Activated CD4-positive, alpha-beta T cell treated with anti-CD3 and anti-CD28 coated beads, Interleukin-2, amount 50 U/mL, for 4 hours (primary cell): ENCODE results near the gene SDK2.
"Not testable (repeated sequence)": the region's sequence is repeated elsewhere in the genome, so short reads cannot be mapped to it uniquely, and the experiment has no call there.

ENCODE experiments used
- DNase-seq, 2 experiments: peaks; one replicate each; pipeline ENCODE4 v3.0.0-alpha.2; 2020

SDK2 gene

GRCh38 chr17:73335591-73336407 is 308.4 kb downstream of the SDK2 start:
- no peak for DNase-seq

DNA sequence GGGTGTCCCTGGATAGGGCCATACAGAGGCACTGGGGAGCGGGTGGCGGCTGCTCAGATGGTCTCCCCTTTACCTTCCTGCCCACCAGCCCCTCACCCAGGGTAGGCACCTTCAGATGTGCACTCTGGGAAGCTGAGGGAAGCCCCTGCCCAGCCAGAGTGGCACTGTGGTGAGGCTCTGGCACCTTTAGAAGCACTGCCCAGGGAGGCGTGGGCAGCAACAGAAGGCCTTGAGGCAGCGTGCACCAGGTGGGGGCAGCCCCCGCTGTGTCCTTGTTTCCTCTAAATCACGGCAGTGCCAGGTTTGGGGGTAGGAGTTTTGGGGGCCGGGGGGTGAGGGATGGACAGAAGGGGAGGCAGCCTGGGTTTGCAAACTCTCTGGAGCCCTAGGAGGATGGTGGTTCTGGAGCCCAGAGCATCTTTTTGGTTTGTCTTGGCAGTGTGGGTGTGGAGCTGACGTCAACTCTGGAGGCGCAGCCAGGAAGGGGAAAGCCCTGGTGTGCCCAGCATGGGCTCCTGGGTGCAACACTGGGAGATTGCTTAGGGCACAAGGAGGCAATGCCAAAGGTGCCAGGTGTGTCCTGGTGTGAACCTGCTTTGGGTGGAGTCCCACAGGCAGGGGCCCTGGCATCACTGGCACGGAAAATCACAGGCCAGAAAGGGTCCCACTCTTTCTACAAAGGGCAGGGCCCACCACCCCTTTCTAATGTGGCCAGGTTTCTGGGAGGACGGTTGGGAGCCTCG is 309.3 kb downstream of the SDK2 start:
- no peak for DNase-seq

DNA sequence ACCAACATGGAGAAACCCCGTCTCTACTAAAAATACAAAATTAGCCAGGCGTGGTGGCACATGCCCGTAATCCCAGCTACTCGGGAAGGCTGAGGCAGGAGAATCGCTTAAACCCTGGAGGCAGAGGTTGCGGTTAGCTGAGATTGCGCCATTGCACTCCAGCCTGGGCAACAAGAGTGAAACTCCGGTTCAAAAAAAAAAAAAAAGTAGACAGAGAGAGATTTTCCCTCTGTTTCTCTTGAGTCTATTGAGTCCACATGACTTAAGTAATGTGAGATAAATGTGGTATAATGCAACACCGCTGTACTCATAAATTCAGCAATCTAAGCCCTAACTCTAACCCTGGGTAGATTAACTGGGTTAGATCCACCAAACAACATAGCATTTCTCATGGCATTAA is 310.8 kb downstream of the SDK2 start:
- DNase-seq, result not testable (repeated sequence)

GRCh38 chr17:73331060-73331459 is 313.2 kb downstream of the SDK2 start:
- no peak for DNase-seq

GRCh38 chr17:73327676-73328075 is 316.6 kb downstream of the SDK2 start:
- no peak for DNase-seq

DNA sequence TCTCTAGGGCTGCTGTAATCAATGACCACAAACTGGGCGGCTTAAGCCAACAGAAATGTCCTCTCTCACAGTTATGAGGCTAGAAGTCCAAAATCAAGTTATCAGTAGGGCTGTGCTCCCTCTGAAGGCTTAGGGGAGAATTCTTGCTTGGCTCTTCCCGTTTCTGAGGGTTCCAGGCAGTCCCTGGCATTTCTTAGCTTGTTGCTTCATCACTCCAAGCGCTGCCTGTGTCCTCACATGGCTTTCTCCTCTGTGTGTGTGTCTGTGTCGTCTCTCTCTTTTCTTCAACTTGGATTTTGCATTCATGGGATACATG is 318.8 kb downstream of the SDK2 start:
- no peak for DNase-seq

DNA sequence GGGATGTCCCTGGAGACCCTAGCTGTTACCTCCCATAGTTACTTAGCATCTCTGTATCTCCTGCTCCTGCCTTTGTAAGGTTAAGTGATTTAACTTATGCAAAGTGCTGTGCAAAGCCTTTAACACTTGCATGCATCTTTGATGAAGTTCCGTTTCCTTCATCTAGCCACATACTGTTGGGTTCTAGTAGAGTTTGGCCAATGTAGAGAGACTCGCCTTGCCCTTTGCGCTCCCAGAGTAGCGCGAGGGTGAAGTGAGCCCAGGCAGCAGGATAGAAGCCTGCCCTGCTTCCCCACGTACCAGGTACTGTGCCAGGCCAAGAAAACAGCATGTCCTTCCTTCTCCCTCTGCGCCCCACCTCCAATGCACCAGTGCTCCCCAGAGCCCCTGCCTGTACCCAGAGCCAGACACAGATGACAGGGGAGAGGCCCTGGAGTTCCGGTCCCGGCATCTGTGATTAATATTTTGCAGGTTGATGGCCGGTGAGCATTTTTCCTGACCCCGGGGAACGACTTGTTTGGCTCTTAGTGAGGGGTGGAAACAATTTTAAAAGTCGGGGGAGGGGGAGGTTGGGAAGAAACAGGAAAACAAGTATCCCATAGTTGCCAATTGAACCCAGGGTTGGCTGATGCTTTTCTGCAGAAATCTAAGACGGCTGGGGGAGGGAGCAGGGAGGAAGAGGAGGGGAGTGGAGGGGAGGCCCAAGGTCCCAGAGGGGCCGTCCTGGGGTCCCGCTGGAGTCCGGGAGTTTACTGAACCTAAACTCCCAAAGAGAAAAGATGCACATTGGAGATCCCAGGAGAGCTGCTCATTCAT is 319.3 kb downstream of the SDK2 start:
- no peak for DNase-seq

- DNase-seq, result no peak
Measured at GRCh38 chr17:73324160-73324475, 320.1 kb downstream of the SDK2 start.

GRCh38 chr17:73323409-73324159 is 320.7 kb downstream of the SDK2 start:
- DNase-seq, result no peak

DNA sequence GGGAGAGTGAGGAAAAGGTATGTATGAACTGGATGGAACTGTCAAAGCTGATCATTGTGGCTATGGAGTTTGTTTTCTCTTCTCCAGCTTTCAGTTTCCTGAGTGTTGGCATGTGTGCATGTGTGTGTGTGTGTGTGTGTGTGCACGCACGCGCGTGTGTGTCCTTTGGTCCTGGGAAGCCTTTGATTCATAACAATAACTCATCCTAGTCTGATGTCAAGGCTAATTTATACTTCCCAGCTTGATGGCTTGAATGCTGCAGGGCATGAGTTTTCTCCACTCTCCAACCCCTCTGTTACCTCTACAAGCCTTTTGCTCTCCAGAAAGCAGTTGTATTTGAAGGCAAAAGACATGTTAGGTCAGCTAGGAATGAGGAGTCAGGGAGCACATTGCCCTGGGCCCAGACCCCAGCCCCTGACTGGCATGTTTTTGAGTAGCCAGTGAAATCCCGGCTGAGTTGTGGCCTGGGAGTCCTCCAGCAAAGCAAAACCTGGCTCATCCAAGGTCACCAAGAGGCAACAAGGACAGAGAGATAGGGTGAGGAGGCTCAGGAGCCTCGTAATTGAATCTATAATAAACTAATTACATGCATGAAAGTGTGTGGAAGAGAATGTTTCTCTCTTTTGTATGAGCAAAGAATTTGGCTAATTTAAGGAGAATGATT is 323.5 kb downstream of the SDK2 start:
- DNase-seq, result no peak

DNA sequence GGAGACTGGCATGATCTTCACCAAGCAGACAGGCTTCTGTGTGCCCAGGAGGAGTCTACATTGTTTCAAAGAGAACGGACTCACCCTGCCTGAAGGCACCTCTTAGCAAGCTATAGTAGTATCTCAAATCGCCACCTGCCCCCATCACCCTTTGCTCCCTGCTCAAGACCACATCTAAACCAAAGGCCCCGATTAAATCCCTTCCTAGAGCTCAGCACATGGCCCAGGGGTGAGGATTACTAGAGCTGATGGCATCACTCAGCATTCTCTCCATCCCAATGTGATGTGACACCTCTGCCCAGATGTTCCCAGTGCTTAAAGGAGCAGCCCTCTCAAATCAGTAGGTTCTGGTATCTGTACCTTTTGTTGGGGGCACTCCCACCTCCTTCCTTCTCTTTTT is 324.5 kb downstream of the SDK2 start:
- no peak for DNase-seq

GRCh38 chr17:73318836-73319235 is 325.4 kb downstream of the SDK2 start:
- no peak for DNase-seq

GRCh38 chr17:73318427-73318813 is 325.8 kb downstream of the SDK2 start:
- DNase-seq, result no peak

GRCh38 chr17:73317513-73318426 is 326.5 kb downstream of the SDK2 start:
- no peak for DNase-seq

DNA sequence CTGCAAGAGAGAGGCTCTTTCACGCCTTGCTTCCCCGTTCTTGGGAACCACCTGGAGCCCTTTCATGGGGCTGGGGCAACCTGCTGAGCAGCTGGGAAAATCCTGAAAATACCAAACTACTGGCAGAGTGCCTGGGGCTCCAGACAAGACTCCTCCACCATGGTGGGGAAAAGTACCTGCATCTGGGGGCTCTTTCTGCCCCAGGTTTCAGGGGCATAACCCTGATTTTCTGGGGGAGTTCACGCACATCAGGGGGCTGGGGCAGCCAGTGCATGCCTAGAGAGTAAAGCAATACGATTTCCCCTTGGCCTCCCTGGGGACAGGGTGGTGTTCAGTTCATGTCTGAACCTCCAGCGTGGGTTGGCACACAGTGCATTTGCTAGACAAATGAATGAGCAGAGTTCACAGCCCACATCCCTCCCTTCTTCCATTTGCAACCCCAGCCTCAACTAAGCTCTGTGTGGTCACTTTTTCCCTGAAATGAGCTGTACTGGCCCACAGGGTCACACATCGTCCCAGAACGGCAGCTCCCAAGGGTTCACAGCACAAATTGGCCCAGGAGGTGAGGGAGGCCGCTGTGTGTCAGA is 327.2 kb downstream of the SDK2 start:
- no peak for DNase-seq

- DNase-seq, result no peak
Measured at GRCh38 chr17:73315471-73315870, 328.8 kb downstream of the SDK2 start.

- no peak for DNase-seq
Measured at GRCh38 chr17:73313526-73314127, 330.6 kb downstream of the SDK2 start.

- not testable (repeated sequence) for DNase-seq
Measured at GRCh38 chr17:73312887-73313286, 331.4 kb downstream of the SDK2 start.

DNA sequence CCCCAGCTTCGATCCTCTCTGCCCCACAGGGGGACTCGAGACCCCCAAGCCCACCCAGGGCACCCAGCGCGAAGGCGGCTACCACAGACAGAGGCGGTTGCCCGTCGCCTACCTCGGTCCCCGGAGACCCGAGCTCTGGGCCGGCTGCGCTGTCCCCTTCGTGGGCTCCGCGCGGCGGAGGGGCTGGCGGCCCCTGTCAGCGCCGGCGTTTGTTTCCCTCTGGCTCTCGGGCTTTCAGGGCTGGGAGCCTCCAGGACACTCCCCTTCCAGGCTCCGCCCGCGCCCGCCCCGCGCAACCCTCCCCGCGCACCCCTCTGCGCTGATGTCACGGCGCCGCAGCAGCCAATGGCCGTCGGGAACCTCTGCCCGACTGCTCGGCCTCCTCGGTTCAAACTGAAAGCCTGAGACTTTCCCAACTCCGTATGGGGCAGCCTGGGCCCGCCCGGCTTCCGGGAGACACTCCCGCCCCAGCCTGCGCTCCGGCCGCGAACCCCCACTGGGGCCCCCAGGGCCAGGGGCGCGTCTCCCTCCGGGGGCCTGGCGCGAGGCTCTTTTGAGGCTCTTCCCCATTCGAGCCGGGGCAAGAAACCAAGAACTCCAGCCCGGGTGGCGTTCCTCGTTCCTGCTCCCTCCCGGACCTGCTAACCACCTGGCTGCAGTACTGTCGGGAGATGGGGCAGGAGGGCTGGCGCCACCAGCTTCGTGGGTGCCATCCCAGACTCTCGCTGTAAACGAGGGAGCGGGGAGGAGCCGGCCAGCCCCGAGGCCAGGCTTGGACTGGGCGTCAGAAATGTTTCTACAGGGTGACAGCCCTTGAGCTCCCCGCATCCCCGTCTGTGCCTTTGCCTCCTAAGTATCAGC is 332.2 kb downstream of the SDK2 start, which contains the start of gene CDC42EP4:
CDC42EP4 (minus strand) TSS at position 221 of the 861 bp plus-strand sequence. CDS start 25,501 bp downstream, outside the sequence.
- peak; percentile 81 to 83 for DNase-seq
